ENCODE measurements around the gene SLC28A1. TPM values are rescaled to one million over a fixed set of nuclear protein-coding genes. Genes with fewer than 3 reads are reported as not detected.

SLC28A1 gene
- total RNA-seq, 1 experiment from 2014 or later, result not detected

GRCh38 chr15:84949845-84950569 lies 65.5 kb downstream of the SLC28A1 start:
- Histone ChIP-seq H3K27ac (ENCODE audit: low read length) (no peak overlapping the region), H3K4me1 (ENCODE audit: control insufficient read depth, insufficient read depth, low read length) (no peaks in the 10 kb centered on the region; the same call in 1 of the 2 replicates), H3K9me3 (ENCODE audit: control insufficient read depth, insufficient read depth, low read depth, low read length) (no peaks in the 10 kb centered on the region), H3K4me3 (ENCODE audit: low read depth in 2 of 2, low read length in 2 of 2) (no peak overlapping the region), H3K36me3 (ENCODE audit: control insufficient read depth, insufficient read depth, low read length) (no peaks in the 10 kb centered on the region), H3K27me3 (ENCODE audit: control insufficient read depth, insufficient read depth, low read length) (no peaks in the 10 kb centered on the region)
- in situ Hi-C loops (cut with HindIII; ENCODE audit: low pct_unique_long_range_greater_than_20kb, low sequenced_read_pairs) (no loop called here), intact Hi-C loops (cut with micrococcal nuclease; ENCODE audit: unreplicated experiment) (no loop called here)
- ChIA-PET POLR2A (no interaction called here), CTCF (no interaction called here)
- BruUV-seq (replicated peaks), result no TSS peak
- ATAC-seq (no peak), DNase-seq (ENCODE audit: low read depth, low spot score) (no peak)
- no peak for TF ChIP-seq TCF7L2 (IDR thresholded peaks at IDR 0.05; ENCODE audit: low read depth, low read length)
- TF ChIP-seq CTCF (IDR thresholded peaks at IDR 0.05), result no peak
- TF ChIP-seq POLR2AphosphoS5 (IDR thresholded peaks at IDR 0.05; ENCODE audit: low read depth, low read length), result no peak
- TF ChIP-seq REST (IDR thresholded peaks at IDR 0.05; ENCODE audit: insufficient read depth in 1 of 2, low read depth in 2 of 2, low read length in 1 of 2), result no peak
- TF ChIP-seq SIN3A (IDR thresholded peaks at IDR 0.05; ENCODE audit: borderline replicate concordance, insufficient read depth, low read depth, low read length), result no peak

- in situ Hi-C loops (cut with HindIII; ENCODE audit: low pct_unique_long_range_greater_than_20kb, low sequenced_read_pairs) (no loop called here), intact Hi-C loops (cut with micrococcal nuclease; ENCODE audit: unreplicated experiment) (no loop called here)
- CTCF ChIA-PET, result no interaction called here
- DNase-seq (ENCODE audit: low read depth, low spot score) (no peak), ATAC-seq (no peak)
- Histone ChIP-seq H3K27me3 (ENCODE audit: control insufficient read depth, insufficient read depth, low read length) (no peaks in the 10 kb centered on the region), H3K36me3 (ENCODE audit: control insufficient read depth, insufficient read depth, low read length) (no peaks in the 10 kb centered on the region), H3K4me1 (ENCODE audit: control insufficient read depth, insufficient read depth, low read length) (peaks cover 2% of the 10 kb centered on the region), H3K27ac (ENCODE audit: low read length) (no peak overlapping the region), H3K4me3 (ENCODE audit: low read depth in 2 of 2, low read length in 2 of 2) (no peak overlapping the region), H3K9me3 (ENCODE audit: control insufficient read depth, insufficient read depth, low read depth, low read length) (no peaks in the 10 kb centered on the region)
- POLR2A ChIA-PET, result interaction anchor here (0.7 kb wide), 1 partner anchor 21 kb away, joined by 3 read pairs; no protein-coding TSS in a partner anchor
- BruUV-seq (replicated peaks), result no TSS peak
- no peak for TF ChIP-seq SIN3A (IDR thresholded peaks at IDR 0.05; ENCODE audit: borderline replicate concordance, insufficient read depth, low read depth, low read length)
- no peak for TF ChIP-seq CTCF (IDR thresholded peaks at IDR 0.05)
- TF ChIP-seq POLR2AphosphoS5 (IDR thresholded peaks at IDR 0.05; ENCODE audit: low read depth, low read length), result no peak
- no peak for TF ChIP-seq TCF7L2 (IDR thresholded peaks at IDR 0.05; ENCODE audit: low read depth, low read length)
- no peak for TF ChIP-seq REST (IDR thresholded peaks at IDR 0.05; ENCODE audit: insufficient read depth in 1 of 2, low read depth in 2 of 2, low read length in 1 of 2)
Measured at GRCh38 chr15:84950570-84951111, 66.2 kb downstream of the SLC28A1 start.

Data from Panc1 (cell line).